Thyroid gland (tissue), 4 donors: ENCODE data around the gene CACNA1B. TPM values are rescaled to one million over a fixed set of nuclear protein-coding genes. Genes with fewer than 3 reads are reported as not detected.

Experiments used
- DNase-seq, 2 donors: peaks; one replicate each; pipeline ENCODE4 v3.0.0-alpha.2; 2019
- H3K27ac ChIP-seq, 3 donors: fragments of 200-600 bp; sonication (generic); 1 replicate in 2 of 3; 2 replicates in 1 of 3; pipeline ENCODE4 v1.5.1; 2016 to 2019; ENCODE audit warnings: mild to moderate bottlenecking in 1 of 3, moderate library complexity in 1 of 3
- H3K27me3 ChIP-seq: fragments of 200-600 bp; sonication (generic); one replicate; pipeline ENCODE4 v1.5.1; 2019
- H3K36me3 ChIP-seq, 2 donors: fragments of 200-600 bp; sonication (generic); one replicate each; pipeline ENCODE4 v1.5.1; 2016 to 2019
- H3K4me1 ChIP-seq, 2 donors: fragments of 200-600 bp; sonication (generic); one replicate each; pipeline ENCODE4 v1.5.1; 2017 to 2019
- H3K4me3 ChIP-seq, 3 donors: fragments of 200-600 bp; sonication (generic); replicated peaks in 1 of 3; 1 replicate in 2 of 3; 2 replicates in 1 of 3; pipeline ENCODE4 v1.5.1; 2016; ENCODE audit warnings: mild to moderate bottlenecking in 1 of 3
- H3K9me3 ChIP-seq: fragments of 200-600 bp; sonication (generic); one replicate; pipeline ENCODE4 v1.5.1; 2017
- CTCF ChIP-seq, 6 experiments: fragments of 200-600 bp in 3 of 6; fragments of 450-650 bp in 3 of 6; sonication (generic) in 3 of 6; IDR thresholded peaks; one replicate each; pipeline ENCODE4 v1.5.1; 2016 to 2019; ENCODE audit warnings: antibody characterized with exemption in 6 of 6, mild to moderate bottlenecking in 2 of 6, inconsistent platforms in 1 of 6, moderate library complexity in 1 of 6
- POLR2A ChIP-seq, 2 donors: fragments of 450-650 bp; IDR thresholded peaks; one replicate each; pipeline ENCODE4 v1.6.1; 2017; ENCODE audit warnings: antibody characterized with exemption in 2 of 2, mild to moderate bottlenecking in 2 of 2, moderate library complexity in 1 of 2
- WGBS, 2 donors: methylation state at CpG; one replicate each; pipeline ENCODE4 v1.1.5; 2017; 5-methylcytosine and 5-hydroxymethylcytosine counted together
- intact Hi-C: fragments of 100-400 bp; cut with DNase I; formaldehyde crosslinking; loops from one replicate; pipeline ENCODE4 v1.15.1; 2023
- total RNA-seq, 4 donors: library from RNA; depleted of rRNA; stranded (reverse); fragments of >200 nt; gene quantifications; one replicate each; pipeline ENCODE4 v1.2.3, GENCODE V29; 2016

The CACNA1B gene
- total RNA-seq, 4 donors from 2014 or later, result 0.13 to 0.68 (median 0.35) TPM

- no peaks in the 10 kb centered on the region for H3K36me3 ChIP-seq
- H3K27me3 ChIP-seq, result no peaks in the 10 kb centered on the region
- no peaks in the 10 kb centered on the region for H3K4me1 ChIP-seq
- TF ChIP-seq POLR2A (IDR thresholded peaks at IDR 0.05) (no peak), CTCF (IDR thresholded peaks at IDR 0.05) (no peak)
- intact Hi-C loops, result no loop called here
- H3K27ac ChIP-seq, result no peak overlapping the region
- DNase-seq, result no peak
- no peak overlapping the region for H3K4me3 ChIP-seq
- 70 to 75% methylated on average over 11 to 12 of the region's 13 CpGs for WGBS, 2 donors
- H3K9me3 ChIP-seq, result no peaks in the 10 kb centered on the region
These were observed 173.1 kb downstream of the CACNA1B start for GRCh38 chr9:138050472-138051330.

GRCh38 chr9:138051586-138052321, 174.2 kb downstream of the CACNA1B start:
- Histone ChIP-seq H3K4me3 (no peak overlapping the region), H3K27ac (no peak overlapping the region), H3K9me3 (no peaks in the 10 kb centered on the region), H3K4me1 (no peaks in the 10 kb centered on the region), H3K36me3 (no peaks in the 10 kb centered on the region), H3K27me3 (no peaks in the 10 kb centered on the region)
- 80 to 87% methylated on average over 11 to 14 of the region's 15 CpGs for WGBS, 2 donors
- DNase-seq, result no peak
- intact Hi-C loops, result no loop called here
- no peak for TF ChIP-seq CTCF (IDR thresholded peaks at IDR 0.05)
- no peak for TF ChIP-seq POLR2A (IDR thresholded peaks at IDR 0.05)

GRCh38 chr9:138052322-138052615, 174.7 kb downstream of the CACNA1B start:
- Histone ChIP-seq H3K27me3 (no peaks in the 10 kb centered on the region), H3K27ac (no peak overlapping the region), H3K4me3 (no peak overlapping the region), H3K9me3 (no peaks in the 10 kb centered on the region), H3K4me1 (no peaks in the 10 kb centered on the region), H3K36me3 (no peaks in the 10 kb centered on the region)
- intact Hi-C loops, result no loop called here
- WGBS, 2 donors, result 88% methylated on average over 4 of the region's 4 CpGs
- no peak for DNase-seq
- TF ChIP-seq CTCF (IDR thresholded peaks at IDR 0.05), result no peak
- no peak for TF ChIP-seq POLR2A (IDR thresholded peaks at IDR 0.05)

- no peak for DNase-seq
- TF ChIP-seq CTCF (IDR thresholded peaks at IDR 0.05) (no peak), POLR2A (IDR thresholded peaks at IDR 0.05) (no peak)
- WGBS, 2 donors, result 84 to 85% methylated on average over 5 to 10 of the region's 12 CpGs
- no peaks in the 10 kb centered on the region for H3K27me3 ChIP-seq
- no peaks in the 10 kb centered on the region for H3K4me1 ChIP-seq
- no peaks in the 10 kb centered on the region for H3K36me3 ChIP-seq
- intact Hi-C loops, result no loop called here
- H3K4me3 ChIP-seq, result no peak overlapping the region
- no peak overlapping the region for H3K27ac ChIP-seq
- H3K9me3 ChIP-seq, result no peaks in the 10 kb centered on the region
These were observed 175.2 kb downstream of the CACNA1B start for GRCh38 chr9:138052635-138053320.
